ENCODE results near the gene GRK1. TPM values are rescaled to one million over a fixed set of nuclear protein-coding genes. Genes with fewer than 3 reads are reported as not detected.

GRK1 gene
- total and polyA plus RNA-seq, 2 of the 13 experiments (the other 11 are each of a cell fraction or from before 2014, with no cell fraction given) = 0.07 to 0.12 TPM

DNA sequence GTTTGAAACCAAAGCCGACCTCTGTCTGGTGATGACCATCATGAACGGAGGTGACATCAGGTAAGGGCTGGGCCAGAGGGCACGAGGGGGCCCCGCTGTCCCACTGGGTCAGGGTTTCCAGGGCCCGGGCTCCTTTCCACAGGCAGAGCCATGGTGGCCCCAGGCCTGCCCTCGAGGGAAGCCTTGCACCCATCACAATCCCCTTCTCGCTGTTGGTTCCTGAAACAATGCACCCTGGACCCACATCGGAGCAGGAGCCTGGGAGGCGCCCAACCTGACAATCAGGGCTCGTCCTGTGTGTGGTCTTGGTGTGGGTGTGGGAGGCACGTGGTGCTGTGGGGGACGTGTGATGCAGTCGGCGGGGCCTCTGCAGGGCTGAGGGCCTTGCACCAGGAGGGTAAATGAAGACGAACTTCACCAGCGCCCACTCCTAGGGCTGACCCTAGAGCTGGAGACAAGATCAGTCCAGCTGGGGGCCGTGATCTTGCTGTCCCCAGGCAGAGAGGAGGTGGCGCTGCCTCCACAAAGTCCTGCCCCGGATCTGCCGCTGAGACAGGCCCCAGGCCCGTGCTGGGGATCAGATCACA is 2.8 kb downstream of the GRK1 start:
- FAIRE-seq (no peak), ATAC-seq (peak; percentile 52), DNase-seq (ENCODE audit: low spot score) (no peak)
- intact Hi-C loops (cut with micrococcal nuclease; ENCODE audit: unreplicated experiment) = no loop called here
- in situ Hi-C loops (cut with HindIII; ENCODE audit: extremely low pct_ligation_motif_present, low pct_unique_long_range_greater_than_20kb) = no loop called here
- Histone ChIP-seq H3K27ac (ENCODE audit: extremely low read length, insufficient read depth, low read length) (no peak overlapping the region), H3K27me3 (ENCODE audit: control insufficient read depth in 1 of 2, insufficient read depth in 2 of 2, low read length in 2 of 2) (peaks cover 7 to 46% of the 10 kb centered on the region in 2 experiments; a peak in 4 of 5 replicates), H3K9me3 (ENCODE audit: low read length) (no peaks in the 10 kb centered on the region), H2AFZ (ENCODE audit: low read length) (no peak overlapping the region), H3K79me2 (ENCODE audit: insufficient read depth, low read length) (no peaks in the 10 kb centered on the region), H3K9ac (ENCODE audit: insufficient read depth, low read depth, low read length) (no peak overlapping the region), H3K4me1 (ENCODE audit: insufficient read depth, low read length) (peaks cover 6% of the 10 kb centered on the region), H4K20me1 (ENCODE audit: insufficient read depth, low read length) (no peaks in the 10 kb centered on the region), H3K4me2 (ENCODE audit: low read depth, low read length) (no peak overlapping the region), H3K4me3 (replicated peaks in 1 of 3; ENCODE audit: insufficient read depth in 1 of 3, low read depth in 2 of 3, low read length in 3 of 3) (no peak overlapping the region), H3K36me3 (replicated peaks in 1 of 2; ENCODE audit: control insufficient read depth in 1 of 2, insufficient read depth in 2 of 2, low read length in 2 of 2) (no peaks in the 10 kb centered on the region)
- POLR2A ChIA-PET = no interaction called here
- WGBS (ENCODE audit: low lambda C conversion rate) = 29% methylated on average over 12 of the region's 21 CpGs
- no TSS peak for BruUV-seq (replicated peaks)
- CTCF ChIA-PET (ENCODE audit: low intra/inter-chr PET ratio, low total read pairs) = no interaction called here
- no peak for TF ChIP-seq PRMT3 (CRISPR knock-in tag; IDR thresholded peaks at IDR 0.05; ENCODE audit: borderline replicate concordance, low read depth)
- TF ChIP-seq ARNT (IDR thresholded peaks at IDR 0.05) = no peak
- no peak for TF ChIP-seq CREB1 (IDR thresholded peaks at IDR 0.05)
- TF ChIP-seq CREB1 (CRISPR knock-in tag; IDR thresholded peaks at IDR 0.05) = no peak
- TF ChIP-seq PAF1 (CRISPR knock-in tag; IDR thresholded peaks at IDR 0.05) = no peak
- no peak for TF ChIP-seq ARHGAP35 (CRISPR knock-in tag; IDR thresholded peaks at IDR 0.05; ENCODE audit: borderline replicate concordance)
- TF ChIP-seq DPF2 (CRISPR knock-in tag; IDR thresholded peaks at IDR 0.05; ENCODE audit: borderline replicate concordance, low read depth) = no peak
- no peak for TF ChIP-seq GATAD2A (CRISPR knock-in tag; IDR thresholded peaks at IDR 0.05)
- no peak for TF ChIP-seq ZSCAN12 (CRISPR knock-in tag; IDR thresholded peaks at IDR 0.05)
- no peak for TF ChIP-seq POLR2A (IDR thresholded peaks at IDR 0.05; ENCODE audit: insufficient read depth in 1 of 2, low read depth in 2 of 2, low read length in 2 of 2)
- TF ChIP-seq MIER2 (CRISPR knock-in tag; IDR thresholded peaks at IDR 0.05) = no peak
- TF ChIP-seq RAD21 (CRISPR knock-in tag; IDR thresholded peaks at IDR 0.05) = no peak
- TF ChIP-seq TBX3 (IDR thresholded peaks at IDR 0.05; ENCODE audit: borderline replicate concordance) = no peak
- TF ChIP-seq ZNF142 (CRISPR knock-in tag; IDR thresholded peaks at IDR 0.05) = no peak

Measured in HepG2 (cell line).